AG09319 (cell line): Measurements from ENCODE around the gene DOCK1.

Source experiments
- DNase-seq: peaks from one replicate; pipeline ENCODE4 v3.0.0-alpha.2; 2010; ENCODE audit warnings: low read depth; ENCODE audit errors: extremely low read depth
- CTCF ChIP-seq: IDR thresholded peaks from 2 replicates; pipeline ENCODE4 v1.5.1; 2011; ENCODE audit warnings: low read depth, mild to moderate bottlenecking, inconsistent platforms, low read length, moderate library complexity

DOCK1 gene

GRCh38 chr10:127210936-127211466, 305.8 kb downstream of the DOCK1 start:
- no peak for TF ChIP-seq CTCF
- no peak for DNase-seq

GRCh38 chr10:127215866-127216265, 310.6 kb downstream of the DOCK1 start:
- no peak for TF ChIP-seq CTCF
- DNase-seq = no peak

- no peak for TF ChIP-seq CTCF
- DNase-seq = no peak
These were observed 311.0 kb downstream of the DOCK1 start for GRCh38 chr10:127216274-127216673.

- TF ChIP-seq CTCF = no peak
- no peak for DNase-seq
These were observed 311.6 kb downstream of the DOCK1 start for GRCh38 chr10:127216786-127217185.

GRCh38 chr10:127218658-127219057, 313.4 kb downstream of the DOCK1 start:
- DNase-seq = no peak
- TF ChIP-seq CTCF = no peak

GRCh38 chr10:127221281-127221680, 316.1 kb downstream of the DOCK1 start:
- TF ChIP-seq CTCF = no peak
- DNase-seq = no peak

- no peak for TF ChIP-seq CTCF
These were observed 321.8 kb downstream of the DOCK1 start for GRCh38 chr10:127227027-127227426.

More at GRCh38 chr10:127227027-127227426, 321.8 kb downstream of the DOCK1 start:
- DNase-seq = no peak
